Kidney (tissue), 14 donors: ENCODE results near the gene TMEM107. TPM values are rescaled to one million over a fixed set of nuclear protein-coding genes. Genes with fewer than 3 reads are reported as not detected.

Experiments used
- DNase-seq, 5 donors: peaks; one replicate each; pipeline ENCODE4 v3.0.0-alpha.2; 2013 to 2020
- FAIRE-seq: peaks from 2 replicates; lab custom pipeline; 2012; peaks lifted over from hg19 to GRCh38; lab: Jason Lieb, UNC
- H3K27ac ChIP-seq, 2 donors: one replicate each; pipeline ENCODE4 v1.7.0; 2013; ENCODE audit warnings: low read depth in 2 of 2, low read length in 2 of 2, inconsistent platforms in 1 of 2
- H3K27me3 ChIP-seq: one replicate; pipeline ENCODE4 v1.7.1; 2013; ENCODE audit warnings: low read length, inconsistent platforms; ENCODE audit not compliant: control insufficient read depth, insufficient read depth
- H3K36me3 ChIP-seq, 3 donors: one replicate each; pipeline versions ENCODE4 v1.7.0 to v1.7.1; 2013; ENCODE audit warnings: low read length in 3 of 3, control low read depth in 1 of 3, inconsistent platforms in 1 of 3; ENCODE audit not compliant: insufficient read depth in 3 of 3, control insufficient read depth in 2 of 3
- H3K4me1 ChIP-seq, 3 donors: one replicate each; pipeline versions ENCODE4 v1.7.0 to v1.7.1; 2013; ENCODE audit warnings: low read length in 3 of 3, inconsistent platforms in 1 of 3, low read depth in 1 of 3; ENCODE audit not compliant: control insufficient read depth in 2 of 3, insufficient read depth in 2 of 3
- H3K4me3 ChIP-seq, 3 donors: one replicate each; pipeline versions ENCODE4 v1.7.0 to v1.8.1; 2013; ENCODE audit warnings: low read length in 3 of 3, control low read depth in 1 of 3, inconsistent platforms in 1 of 3
- H3K9ac ChIP-seq, 3 donors: one replicate each; pipeline versions ENCODE4 v1.7.0 to v1.7.1; 2013; ENCODE audit warnings: low read length in 3 of 3, control low read depth in 1 of 3, inconsistent platforms in 1 of 3
- H3K9me3 ChIP-seq, 3 donors: one replicate each; pipeline versions ENCODE4 v1.7.0 to v1.7.1; 2013; ENCODE audit warnings: low read length in 3 of 3, control low read depth in 1 of 3, inconsistent platforms in 1 of 3; ENCODE audit not compliant: control insufficient read depth in 2 of 3, insufficient read depth in 1 of 3
- CTCF ChIP-seq: IDR thresholded peaks from 3 replicates; pipeline ENCODE4 v1.5.1; 2012; ENCODE audit warnings: mild to moderate bottlenecking, moderate library complexity, borderline replicate concordance; ENCODE audit not compliant: insufficient read depth; ENCODE audit errors: extremely low read depth
- intact Hi-C: fragments of 100-400 bp; cut with DNase I; formaldehyde crosslinking; loops from one replicate; pipeline ENCODE4 v1.11.1; 2022
- polyA plus RNA-seq: library from polyadenylated mRNA; stranded (reverse); fragments of 350-450 nt; fragmentation: Illumina TruSeq; extraction: RNeasy Lipid Tissue Mini Kit (QIAGEN cat#74804); gene quantifications from one replicate; pipeline ENCODE4 v1.2.3, GENCODE V29; 2014; ENCODE audit warnings: low read depth, low replicate concordance; ENCODE audit not compliant: insufficient read depth
- total RNA-seq: library from RNA; stranded (reverse); fragmentation: NEBNext Ultra II Directional; extraction: Animal tissue kit (Norgen Biotek cat#: 25700); gene quantifications from one replicate; pipeline ENCODE4 v1.2.1, GENCODE V29; 2021
- donor health status: control.
- donor health status: control.
- donor health status: control.
- donor health status: control.
- donor health status: control.
- donor health status: DM: yes; HTN: yes; CAD: no.
- donor health status: Normal renal cell carcinoma (clear cell type).

Gene TMEM107
- total and polyA plus RNA-seq, 2 donors from 2014 or later: 23.4 to 24.6 TPM

GRCh38 chr17:8161289-8162232 is 14.6 kb downstream of the TMEM107 start:
- H3K27me3 ChIP-seq: no peaks in the 10 kb centered on the region
- H3K9me3 ChIP-seq: no peaks in the 10 kb centered on the region
- H3K4me3 ChIP-seq: peak overlapping the region; percentile 47 to 86 (median 75)
- intact Hi-C loops: no loop called here
- no peak for TF ChIP-seq CTCF
- peak overlapping the region; percentile 96 to 99 for H3K27ac ChIP-seq
- peaks cover 0 to 33% (median 22%) of the 10 kb centered on the region in 3 donors for H3K4me1 ChIP-seq
- H3K36me3 ChIP-seq: peaks cover 2 to 14% (median 2%) of the 10 kb centered on the region in 3 donors
- FAIRE-seq (no peak), DNase-seq (peak in 1 of 5 donors; percentile 74)
- H3K9ac ChIP-seq: peak overlapping the region; percentile 28 to 99 (median 97)

GRCh38 chr17:8160741-8161221 is 15.4 kb downstream of the TMEM107 start:
- Histone ChIP-seq H3K9me3 (no peaks in the 10 kb centered on the region), H3K36me3 (peaks cover 2 to 14% (median 2%) of the 10 kb centered on the region in 3 donors), H3K4me3 (peak overlapping the region in 1 of 3 donors; percentile 86), H3K4me1 (peaks cover 0 to 33% (median 22%) of the 10 kb centered on the region in 3 donors), H3K9ac (peak overlapping the region in 2 of 3 donors; percentile 56 to 97), H3K27ac (peak overlapping the region; percentile 54 to 99), H3K27me3 (no peaks in the 10 kb centered on the region)
- TF ChIP-seq CTCF: no peak
- intact Hi-C loops: no loop called here
- DNase-seq: peak in 2 of 5 donors; percentile 27 to 38
- no peak for FAIRE-seq

GRCh38 chr17:8160224-8160577 is 16.0 kb downstream of the TMEM107 start:
- no peak for FAIRE-seq
- peak overlapping the region in 1 of 3 donors; percentile 29 for H3K9ac ChIP-seq
- no peak for TF ChIP-seq CTCF
- no peak overlapping the region for H3K27ac ChIP-seq
- peaks cover 3 to 33% (median 22%) of the 10 kb centered on the region in 3 donors for H3K4me1 ChIP-seq
- H3K9me3 ChIP-seq: no peaks in the 10 kb centered on the region
- H3K27me3 ChIP-seq: no peaks in the 10 kb centered on the region
- peak overlapping the region in 1 of 3 donors; percentile 16 for H3K4me3 ChIP-seq
- intact Hi-C loops: no loop called here
- no peak for DNase-seq
- peaks cover 2 to 14% (median 2%) of the 10 kb centered on the region in 3 donors for H3K36me3 ChIP-seq
